GM19035 (cell line): ENCODE data around the gene LPAR5.
A peak's percentile ranks its signal among the peaks of the same experiment; 100 is the strongest.

Experiments
- ATAC-seq: cut with Tn5 transposase; IDR thresholded peaks from one replicate; pipeline ENCODE4 v1.9.1; 2021; ENCODE audit not compliant: unreplicated experiment

LPAR5 gene

DNA sequence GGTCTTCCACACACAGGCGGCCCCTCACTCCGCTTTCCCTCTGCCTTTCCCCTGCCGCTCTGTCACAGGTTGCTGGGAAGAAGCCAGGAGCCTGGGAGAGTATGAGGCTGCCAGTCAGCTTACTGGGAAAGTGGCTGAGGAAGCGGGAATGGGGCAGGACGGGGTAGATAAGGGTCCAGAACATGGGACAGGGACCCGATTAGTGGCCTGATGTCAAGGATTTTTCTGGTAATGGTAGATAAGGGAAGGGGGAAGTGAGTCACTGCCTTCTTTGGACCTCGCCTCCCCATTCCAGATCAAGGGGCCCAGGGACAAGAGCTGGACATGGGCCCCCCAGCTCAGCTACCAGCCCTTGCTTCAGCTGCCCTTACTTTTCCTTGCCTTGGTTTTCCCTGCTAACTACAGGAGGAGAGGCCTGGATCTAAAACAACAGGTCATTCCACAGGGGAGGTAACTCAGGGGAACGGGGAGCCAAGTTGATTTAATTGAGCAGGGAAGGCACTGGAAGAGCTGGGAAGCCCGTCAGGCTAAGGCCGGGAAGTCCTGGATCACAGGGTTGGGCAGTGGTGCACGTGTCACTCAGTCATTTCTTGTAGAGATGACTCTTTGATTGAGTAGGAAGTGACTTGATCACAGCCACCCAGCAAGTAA lies 3.5 kb upstream of the LPAR5 start:
- ATAC-seq = no peak

GRCh38 chr12:6638305-6638704 lies 2.5 kb upstream of the LPAR5 start:
- no peak for ATAC-seq

DNA sequence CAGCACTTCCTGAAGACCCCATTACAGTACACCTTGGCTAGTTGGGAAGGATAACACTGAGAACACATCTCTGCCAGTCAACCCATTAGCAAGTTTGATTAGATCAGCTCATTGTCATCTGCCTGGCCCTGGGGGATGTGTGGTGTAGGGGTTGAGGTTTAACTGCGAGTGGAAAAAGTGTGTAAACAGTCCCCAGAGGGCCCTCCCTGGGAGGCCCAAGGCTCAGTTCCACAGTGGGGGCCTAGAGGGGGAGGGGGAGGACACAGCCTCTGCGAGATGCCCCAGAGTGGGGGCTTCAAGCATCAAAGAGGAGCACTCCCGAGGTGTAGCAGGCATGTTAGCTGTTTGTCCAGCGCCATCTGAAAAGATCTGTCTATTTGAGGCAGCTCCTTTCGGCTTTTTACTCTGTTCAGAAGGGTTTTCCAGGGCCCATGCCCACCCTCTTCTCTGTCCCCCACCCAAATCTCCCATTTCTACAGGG lies 344 bp downstream of the LPAR5 start:
- peak; percentile 41 for ATAC-seq

- peak; percentile 63 for ATAC-seq
Observed at GRCh38 chr12:6632026-6632983, 3.5 kb downstream of the LPAR5 start.

DNA sequence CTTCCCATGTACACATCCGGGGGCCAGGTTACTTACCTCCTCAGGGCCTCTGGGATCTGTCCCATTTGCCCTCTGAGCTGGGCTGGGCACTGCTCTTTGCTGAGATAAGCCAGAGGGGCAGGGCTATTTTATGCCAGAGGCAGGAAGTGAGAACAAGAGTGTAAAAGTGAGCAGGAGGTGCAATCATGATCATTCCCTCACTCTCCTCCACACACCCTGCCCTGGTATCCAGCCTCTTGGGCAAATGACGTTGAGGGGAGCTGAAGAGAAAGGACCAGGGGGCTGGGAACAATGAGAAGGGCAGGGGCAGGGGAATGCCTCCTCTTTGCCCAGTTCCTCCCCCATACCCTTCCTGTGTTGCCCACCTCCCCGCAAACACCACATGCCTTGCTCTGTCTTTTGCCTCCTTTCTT lies 4.2 kb downstream of the LPAR5 start:
- ATAC-seq = no peak

GRCh38 chr12:6630736-6631135 lies 5.0 kb downstream of the LPAR5 start:
- no peak for ATAC-seq

- ATAC-seq = no peak
Observed at GRCh38 chr12:6627616-6628015, 8.1 kb downstream of the LPAR5 start.

GRCh38 chr12:6626654-6627283 lies 9.0 kb downstream of the LPAR5 start:
- ATAC-seq = no peak

GRCh38 chr12:6620885-6621274 lies 14.9 kb downstream of the LPAR5 start:
- no peak for ATAC-seq

- ATAC-seq = no peak
Observed at GRCh38 chr12:6620137-6620884, 15.4 kb downstream of the LPAR5 start.

GRCh38 chr12:6618483-6619225 lies 17.1 kb downstream of the LPAR5 start:
- no peak for ATAC-seq

DNA sequence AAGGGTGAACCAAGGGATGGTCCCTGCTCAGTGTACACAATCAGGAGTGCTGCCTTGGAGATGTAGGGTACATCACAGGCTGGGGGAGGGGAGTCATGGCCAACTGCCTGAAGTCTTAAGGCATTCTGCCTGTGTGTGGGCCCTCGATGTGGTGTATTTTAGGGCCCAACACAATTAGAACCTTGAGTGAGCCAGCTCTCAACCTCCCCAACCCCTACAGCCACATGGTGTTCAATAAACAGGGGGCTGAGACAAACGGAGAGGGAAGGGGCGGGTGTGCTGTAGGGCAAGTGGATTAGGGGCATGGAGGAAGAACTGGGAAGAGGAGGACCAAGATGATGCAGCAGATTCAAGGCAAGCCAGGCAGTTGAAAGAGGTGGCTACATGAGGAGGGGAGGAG lies 20.0 kb downstream of the LPAR5 start:
- no peak for ATAC-seq

- no peak for ATAC-seq
Observed at GRCh38 chr12:6614513-6615172, 21.1 kb downstream of the LPAR5 start.

- no peak for ATAC-seq
Observed at GRCh38 chr12:6613776-6614512, 21.8 kb downstream of the LPAR5 start.

DNA sequence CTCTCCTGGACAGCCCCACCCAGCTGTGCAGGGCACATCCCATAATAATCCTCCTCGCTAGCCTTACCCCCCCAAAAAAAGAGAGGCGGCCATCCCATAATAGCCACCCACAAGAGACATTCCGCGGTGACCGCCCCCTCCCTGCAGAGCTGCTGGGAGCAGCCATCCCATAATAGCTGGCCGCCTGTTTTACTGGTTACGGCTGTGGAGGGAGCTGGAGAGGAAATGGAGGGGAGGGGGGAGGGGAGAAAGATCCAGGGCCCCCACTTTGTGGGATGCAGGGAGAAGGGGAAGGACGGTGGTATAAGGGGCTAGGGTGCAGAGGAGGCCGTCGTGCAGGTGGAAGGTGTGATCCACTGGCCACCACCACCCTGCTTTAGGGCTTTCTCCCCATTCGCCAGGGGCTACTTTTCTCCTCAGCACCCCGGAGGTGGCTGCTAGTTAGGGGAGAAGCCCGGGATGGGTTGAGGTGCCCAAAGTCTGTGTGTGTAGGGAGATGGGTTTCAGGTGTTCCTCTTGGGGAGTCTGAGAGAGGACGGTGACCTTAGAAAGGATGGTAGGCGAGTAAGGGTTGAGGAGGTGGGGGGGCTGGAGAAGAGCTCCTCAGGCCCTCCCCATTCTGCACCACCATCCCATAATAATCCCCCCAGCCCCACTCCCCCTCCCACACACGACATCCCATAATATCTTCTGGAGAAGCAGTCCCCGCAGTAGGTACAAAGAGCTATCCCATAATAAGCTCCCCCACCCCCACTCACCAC lies 22.6 kb downstream of the LPAR5 start:
- no peak for ATAC-seq

DNA sequence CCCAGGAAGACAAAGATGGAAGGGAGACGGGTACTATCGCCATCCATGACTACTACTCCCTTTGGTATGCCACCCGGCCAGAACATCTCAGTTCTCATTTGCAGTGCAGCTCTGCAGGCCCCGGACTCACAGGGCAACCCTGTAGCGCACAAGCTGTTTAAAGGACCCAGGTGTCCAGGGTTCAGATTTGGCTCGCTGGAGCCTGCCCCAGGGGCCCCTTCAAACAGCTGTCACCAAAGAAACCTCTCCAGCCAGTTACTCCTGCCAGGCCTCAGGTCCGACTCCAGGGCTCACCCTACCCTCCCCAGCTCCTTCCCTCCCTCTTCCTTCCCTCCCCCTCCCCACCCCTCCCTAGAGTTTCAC lies 23.1 kb downstream of the LPAR5 start:
- ATAC-seq = no peak

DNA sequence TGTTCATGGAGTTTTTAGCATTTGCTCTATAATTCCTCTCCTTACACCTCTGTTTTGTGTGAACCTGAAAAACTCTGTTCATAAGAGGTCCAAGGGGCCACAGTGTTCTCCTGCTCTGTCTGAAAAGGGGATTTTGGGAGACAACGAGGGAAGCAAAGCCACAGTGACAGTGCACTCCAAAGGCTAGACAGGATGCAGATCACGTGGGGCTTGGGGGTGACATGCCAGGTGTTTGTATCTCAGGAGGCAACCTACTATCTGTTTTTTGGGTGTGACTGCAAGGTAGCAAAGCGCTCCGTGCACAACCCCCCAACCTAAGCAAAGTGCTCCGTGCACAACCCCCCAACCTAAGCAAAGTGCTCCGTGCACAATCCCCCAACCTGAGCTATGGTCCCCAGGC lies 23.5 kb downstream of the LPAR5 start:
- ATAC-seq = no peak

- no peak for ATAC-seq
Observed at GRCh38 chr12:6608592-6609281, 27.0 kb downstream of the LPAR5 start.
